ENCODE results near the gene CLDN10. TPM values are rescaled to one million over a fixed set of nuclear protein-coding genes. Genes with fewer than 3 reads are reported as not detected.

Gene CLDN10
- total and polyA plus RNA-seq, 9 donors, result 4.9 to 10.1 (median 7.1) TPM

GRCh38 chr13:95608640-95609323 is 56.3 kb downstream of the CLDN10 start:
- no peak overlapping the region for H3K27ac ChIP-seq (ENCODE audit: low read length)
- 74% methylated on average over 5 of the region's 6 CpGs for WGBS (ENCODE audit: insufficient coverage)
- H3K27me3 ChIP-seq (ENCODE audit: control insufficient read depth, insufficient read depth, low read length), result no peaks in the 10 kb centered on the region
- H3K36me3 ChIP-seq (ENCODE audit: control insufficient read depth, insufficient read depth, low read length), result peaks cover 19% of the 10 kb centered on the region
- peaks cover 2% of the 10 kb centered on the region for H3K4me1 ChIP-seq (ENCODE audit: control insufficient read depth, insufficient read depth, low read length)
- H3K4me3 ChIP-seq (ENCODE audit: low read length), result no peak overlapping the region
- no peaks in the 10 kb centered on the region for H3K9me3 ChIP-seq (replicated peaks; ENCODE audit: control insufficient read depth, low read depth, low read length)
- DNase-seq, result peak; percentile 19

- WGBS (ENCODE audit: insufficient coverage), result 96% methylated on average over 4 of the region's 7 CpGs
These were observed 62.2 kb downstream of the CLDN10 start for GRCh38 chr13:95614641-95615245.

GRCh38 chr13:95615539-95615938 is 63.0 kb downstream of the CLDN10 start:
- no peaks in the 10 kb centered on the region for H3K27me3 ChIP-seq (ENCODE audit: control insufficient read depth, insufficient read depth, low read length)
- no peak overlapping the region for H3K4me3 ChIP-seq (ENCODE audit: low read length)
- WGBS (ENCODE audit: insufficient coverage), result 97% methylated on average over 2 of the region's 3 CpGs
- peaks cover 45% of the 10 kb centered on the region for H3K36me3 ChIP-seq (ENCODE audit: control insufficient read depth, insufficient read depth, low read length)
- DNase-seq, result no peak
- H3K9me3 ChIP-seq (replicated peaks; ENCODE audit: control insufficient read depth, low read depth, low read length), result no peaks in the 10 kb centered on the region
- H3K4me1 ChIP-seq (ENCODE audit: control insufficient read depth, insufficient read depth, low read length), result no peaks in the 10 kb centered on the region
- no peak overlapping the region for H3K27ac ChIP-seq (ENCODE audit: low read length)

More at GRCh38 chr13:95614641-95615245, 62.2 kb downstream of the CLDN10 start:
- no peak for DNase-seq
- H3K9me3 ChIP-seq (replicated peaks; ENCODE audit: control insufficient read depth, low read depth, low read length), result no peaks in the 10 kb centered on the region
- no peaks in the 10 kb centered on the region for H3K27me3 ChIP-seq (ENCODE audit: control insufficient read depth, insufficient read depth, low read length)
- H3K36me3 ChIP-seq (ENCODE audit: control insufficient read depth, insufficient read depth, low read length), result peaks cover 41% of the 10 kb centered on the region
- H3K4me3 ChIP-seq (ENCODE audit: low read length), result no peak overlapping the region
- H3K27ac ChIP-seq (ENCODE audit: low read length), result no peak overlapping the region
- H3K4me1 ChIP-seq (ENCODE audit: control insufficient read depth, insufficient read depth, low read length), result no peaks in the 10 kb centered on the region

GRCh38 chr13:95620030-95620824 is 67.7 kb downstream of the CLDN10 start:
- no peaks in the 10 kb centered on the region for H3K4me1 ChIP-seq (ENCODE audit: control insufficient read depth, insufficient read depth, low read length)
- no peak overlapping the region for H3K27ac ChIP-seq (ENCODE audit: low read length)
- no peak overlapping the region for H3K4me3 ChIP-seq (ENCODE audit: low read length)
- peaks cover 56% of the 10 kb centered on the region for H3K36me3 ChIP-seq (ENCODE audit: control insufficient read depth, insufficient read depth, low read length)
- no peaks in the 10 kb centered on the region for H3K27me3 ChIP-seq (ENCODE audit: control insufficient read depth, insufficient read depth, low read length)
- peak; percentile 76 for DNase-seq
- WGBS (ENCODE audit: insufficient coverage), result no CpG with 5 or more reads among the region's 2 CpGs
- H3K9me3 ChIP-seq (replicated peaks; ENCODE audit: control insufficient read depth, low read depth, low read length), result no peaks in the 10 kb centered on the region

GRCh38 chr13:95620825-95621498 is 68.4 kb downstream of the CLDN10 start:
- no peaks in the 10 kb centered on the region for H3K4me1 ChIP-seq (ENCODE audit: control insufficient read depth, insufficient read depth, low read length)
- no peak overlapping the region for H3K27ac ChIP-seq (ENCODE audit: low read length)
- no peak for DNase-seq
- H3K4me3 ChIP-seq (ENCODE audit: low read length), result no peak overlapping the region
- peaks cover 50% of the 10 kb centered on the region for H3K36me3 ChIP-seq (ENCODE audit: control insufficient read depth, insufficient read depth, low read length)
- H3K27me3 ChIP-seq (ENCODE audit: control insufficient read depth, insufficient read depth, low read length), result no peaks in the 10 kb centered on the region
- 83% methylated on average over 8 of the region's 10 CpGs for WGBS (ENCODE audit: insufficient coverage)
- H3K9me3 ChIP-seq (replicated peaks; ENCODE audit: control insufficient read depth, low read depth, low read length), result no peaks in the 10 kb centered on the region

GRCh38 chr13:95623141-95623540 is 70.6 kb downstream of the CLDN10 start:
- Histone ChIP-seq H3K27me3 (ENCODE audit: control insufficient read depth, insufficient read depth, low read length) (no peaks in the 10 kb centered on the region), H3K9me3 (replicated peaks; ENCODE audit: control insufficient read depth, low read depth, low read length) (peaks cover 3% of the 10 kb centered on the region)
- WGBS (ENCODE audit: insufficient coverage), result 100% methylated on average over 1 of the region's 5 CpGs

GRCh38 chr13:95624020-95624419 is 71.5 kb downstream of the CLDN10 start:
- DNase-seq, result peak; percentile 72
- no peak overlapping the region for H3K4me3 ChIP-seq (ENCODE audit: low read length)
- H3K27ac ChIP-seq (ENCODE audit: low read length), result no peak overlapping the region
- H3K4me1 ChIP-seq (ENCODE audit: control insufficient read depth, insufficient read depth, low read length), result no peaks in the 10 kb centered on the region
- H3K27me3 ChIP-seq (ENCODE audit: control insufficient read depth, insufficient read depth, low read length), result no peaks in the 10 kb centered on the region
- H3K9me3 ChIP-seq (replicated peaks; ENCODE audit: control insufficient read depth, low read depth, low read length), result peaks cover 3% of the 10 kb centered on the region
- H3K36me3 ChIP-seq (ENCODE audit: control insufficient read depth, insufficient read depth, low read length), result peaks cover 40% of the 10 kb centered on the region
- WGBS (ENCODE audit: insufficient coverage), result 20% methylated on average over 1 of the region's 5 CpGs

More at GRCh38 chr13:95623141-95623540, 70.6 kb downstream of the CLDN10 start:
- Histone ChIP-seq H3K36me3 (ENCODE audit: control insufficient read depth, insufficient read depth, low read length) (peaks cover 34% of the 10 kb centered on the region), H3K27ac (ENCODE audit: low read length) (no peak overlapping the region), H3K4me1 (ENCODE audit: control insufficient read depth, insufficient read depth, low read length) (no peaks in the 10 kb centered on the region), H3K4me3 (ENCODE audit: low read length) (no peak overlapping the region)
- DNase-seq, result no peak

GRCh38 chr13:95626768-95627167 is 74.2 kb downstream of the CLDN10 start:
- Histone ChIP-seq H3K4me1 (ENCODE audit: control insufficient read depth, insufficient read depth, low read length) (no peaks in the 10 kb centered on the region), H3K9me3 (replicated peaks; ENCODE audit: control insufficient read depth, low read depth, low read length) (peaks cover 3% of the 10 kb centered on the region), H3K4me3 (ENCODE audit: low read length) (no peak overlapping the region), H3K36me3 (ENCODE audit: control insufficient read depth, insufficient read depth, low read length) (peaks cover 50% of the 10 kb centered on the region), H3K27ac (ENCODE audit: low read length) (no peak overlapping the region), H3K27me3 (ENCODE audit: control insufficient read depth, insufficient read depth, low read length) (no peaks in the 10 kb centered on the region)
- DNase-seq, result no peak

- WGBS (ENCODE audit: insufficient coverage), result 100% methylated on average over 1 of the region's 1 CpG
- H3K36me3 ChIP-seq (ENCODE audit: control insufficient read depth, insufficient read depth, low read length), result peaks cover 54% of the 10 kb centered on the region
These were observed 75.1 kb downstream of the CLDN10 start for GRCh38 chr13:95627590-95627989.

GRCh38 chr13:95628488-95628887 is 76.0 kb downstream of the CLDN10 start:
- Histone ChIP-seq H3K36me3 (ENCODE audit: control insufficient read depth, insufficient read depth, low read length) (peaks cover 55% of the 10 kb centered on the region), H3K9me3 (replicated peaks; ENCODE audit: control insufficient read depth, low read depth, low read length) (peaks cover 3% of the 10 kb centered on the region), H3K4me1 (ENCODE audit: control insufficient read depth, insufficient read depth, low read length) (no peaks in the 10 kb centered on the region), H3K27me3 (ENCODE audit: control insufficient read depth, insufficient read depth, low read length) (no peaks in the 10 kb centered on the region), H3K27ac (ENCODE audit: low read length) (no peak overlapping the region), H3K4me3 (ENCODE audit: low read length) (no peak overlapping the region)
- no CpG with 5 or more reads among the region's 1 CpG for WGBS (ENCODE audit: insufficient coverage)
- no peak for DNase-seq

More at GRCh38 chr13:95627590-95627989, 75.1 kb downstream of the CLDN10 start:
- H3K4me3 ChIP-seq (ENCODE audit: low read length), result no peak overlapping the region
- H3K9me3 ChIP-seq (replicated peaks; ENCODE audit: control insufficient read depth, low read depth, low read length), result peaks cover 3% of the 10 kb centered on the region
- no peak for DNase-seq
- H3K27ac ChIP-seq (ENCODE audit: low read length), result no peak overlapping the region
- no peaks in the 10 kb centered on the region for H3K4me1 ChIP-seq (ENCODE audit: control insufficient read depth, insufficient read depth, low read length)
- H3K27me3 ChIP-seq (ENCODE audit: control insufficient read depth, insufficient read depth, low read length), result no peaks in the 10 kb centered on the region

Measured in muscle of leg (tissue), 11 donors.